D721Med (cell line): ENCODE results near the gene ENG.

ENCODE experiments used
- DNase-seq: peaks from one replicate; pipeline ENCODE4 v3.0.0; 2011; ENCODE audit warnings: low spot score; ENCODE audit not compliant: insufficient read length
- FAIRE-seq: peaks from 2 replicates; lab custom pipeline; 2011; peaks lifted over from hg19 to GRCh38; lab: Jason Lieb, UNC
- TF ChIP-seq, protein P1 (sequence below): IDR thresholded peaks from 2 replicates; pipeline ENCODE4 v1.5.1; 2012; ENCODE audit warnings: mild to moderate bottlenecking, control low read depth; ENCODE audit not compliant: insufficient read depth; ENCODE audit errors: missing control alignments

The ENG gene

DNA sequence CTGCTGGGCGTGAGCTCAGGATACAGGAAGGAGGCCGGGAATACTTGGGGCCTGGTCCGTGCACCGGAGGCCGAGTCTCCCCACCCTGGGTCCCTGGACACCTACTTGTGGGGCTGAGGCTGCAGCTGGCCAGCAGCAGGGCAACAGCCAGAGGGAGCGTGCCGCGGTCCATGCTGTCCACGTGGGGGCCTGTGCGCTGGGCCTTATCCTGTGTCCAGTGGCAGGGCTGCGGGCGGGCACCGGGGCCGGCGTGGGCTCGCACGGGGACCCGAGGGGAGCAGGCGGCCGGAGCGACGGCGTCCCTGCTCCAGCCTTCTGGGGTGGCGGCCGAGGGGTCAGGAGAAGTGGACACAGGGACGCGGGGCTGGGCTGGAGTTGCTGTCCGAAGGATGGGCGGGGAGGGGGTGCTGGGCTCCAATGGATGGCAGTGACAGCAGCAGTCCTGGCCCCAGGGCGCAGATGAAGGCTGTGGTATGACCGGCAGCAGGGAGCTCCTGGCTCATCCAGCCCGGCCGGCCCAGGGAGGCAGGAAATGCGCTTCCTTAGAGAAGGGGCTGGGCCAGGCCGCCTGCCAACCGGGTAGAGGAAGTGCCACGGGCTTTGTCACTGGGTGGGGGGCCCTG, at the start of gene ENG:
Gene ENG (minus strand): TSS at position 475 of the 623 bp plus-strand sequence. CDS start 303 bp downstream, at position 172.
- DNase-seq (no peak), FAIRE-seq (no peak)
- TF ChIP-seq, protein P1, sequence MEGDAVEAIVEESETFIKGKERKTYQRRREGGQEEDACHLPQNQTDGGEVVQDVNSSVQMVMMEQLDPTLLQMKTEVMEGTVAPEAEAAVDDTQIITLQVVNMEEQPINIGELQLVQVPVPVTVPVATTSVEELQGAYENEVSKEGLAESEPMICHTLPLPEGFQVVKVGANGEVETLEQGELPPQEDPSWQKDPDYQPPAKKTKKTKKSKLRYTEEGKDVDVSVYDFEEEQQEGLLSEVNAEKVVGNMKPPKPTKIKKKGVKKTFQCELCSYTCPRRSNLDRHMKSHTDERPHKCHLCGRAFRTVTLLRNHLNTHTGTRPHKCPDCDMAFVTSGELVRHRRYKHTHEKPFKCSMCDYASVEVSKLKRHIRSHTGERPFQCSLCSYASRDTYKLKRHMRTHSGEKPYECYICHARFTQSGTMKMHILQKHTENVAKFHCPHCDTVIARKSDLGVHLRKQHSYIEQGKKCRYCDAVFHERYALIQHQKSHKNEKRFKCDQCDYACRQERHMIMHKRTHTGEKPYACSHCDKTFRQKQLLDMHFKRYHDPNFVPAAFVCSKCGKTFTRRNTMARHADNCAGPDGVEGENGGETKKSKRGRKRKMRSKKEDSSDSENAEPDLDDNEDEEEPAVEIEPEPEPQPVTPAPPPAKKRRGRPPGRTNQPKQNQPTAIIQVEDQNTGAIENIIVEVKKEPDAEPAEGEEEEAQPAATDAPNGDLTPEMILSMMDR = no peak

DNA sequence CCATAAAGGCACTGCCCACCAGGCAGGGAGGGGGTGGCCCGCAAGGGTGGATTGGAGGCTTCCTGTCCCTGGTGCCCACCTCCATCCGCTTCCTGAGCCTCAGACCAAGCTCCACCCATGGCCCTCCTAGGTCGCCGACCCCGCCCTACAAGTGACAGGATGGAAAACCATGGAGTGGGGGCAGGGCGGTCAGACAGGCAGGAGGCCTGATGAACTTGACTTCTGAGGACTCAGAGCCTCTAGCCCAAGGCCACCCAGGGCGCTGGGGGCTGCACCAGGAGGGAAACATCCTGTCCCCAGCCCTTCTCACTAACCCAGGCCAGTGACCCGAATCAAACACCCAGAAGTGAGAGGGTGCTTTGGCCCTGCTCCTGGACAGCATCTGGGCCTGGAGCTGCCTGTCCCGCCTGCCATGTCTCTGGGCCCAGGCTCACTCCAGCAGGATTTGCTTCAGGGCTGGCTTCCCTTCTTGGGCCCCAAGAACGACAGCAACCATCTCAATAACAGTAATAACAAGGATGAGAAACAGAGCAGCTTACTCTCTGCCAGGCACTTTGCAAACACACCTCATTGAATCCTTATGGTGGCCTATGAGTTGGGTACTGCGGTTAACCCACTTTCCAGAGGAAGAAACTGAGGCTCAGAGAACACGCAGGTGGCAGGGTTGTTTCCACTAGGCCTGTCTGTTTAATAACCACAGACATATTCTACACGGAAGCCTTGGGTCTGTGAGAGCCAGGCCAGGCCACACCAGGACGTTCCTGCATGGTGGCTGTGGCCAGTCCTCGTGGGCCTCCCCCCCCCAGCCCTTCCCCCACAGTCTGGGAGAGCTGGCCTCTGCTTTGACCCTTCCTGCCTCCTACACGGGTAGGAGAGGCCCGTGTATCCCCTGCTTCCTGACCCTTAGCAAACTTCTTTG, 49.4 kb upstream of the ENG start:
- TF ChIP-seq, protein P1 = no peak
- DNase-seq (no peak), FAIRE-seq (no peak)

DNA sequence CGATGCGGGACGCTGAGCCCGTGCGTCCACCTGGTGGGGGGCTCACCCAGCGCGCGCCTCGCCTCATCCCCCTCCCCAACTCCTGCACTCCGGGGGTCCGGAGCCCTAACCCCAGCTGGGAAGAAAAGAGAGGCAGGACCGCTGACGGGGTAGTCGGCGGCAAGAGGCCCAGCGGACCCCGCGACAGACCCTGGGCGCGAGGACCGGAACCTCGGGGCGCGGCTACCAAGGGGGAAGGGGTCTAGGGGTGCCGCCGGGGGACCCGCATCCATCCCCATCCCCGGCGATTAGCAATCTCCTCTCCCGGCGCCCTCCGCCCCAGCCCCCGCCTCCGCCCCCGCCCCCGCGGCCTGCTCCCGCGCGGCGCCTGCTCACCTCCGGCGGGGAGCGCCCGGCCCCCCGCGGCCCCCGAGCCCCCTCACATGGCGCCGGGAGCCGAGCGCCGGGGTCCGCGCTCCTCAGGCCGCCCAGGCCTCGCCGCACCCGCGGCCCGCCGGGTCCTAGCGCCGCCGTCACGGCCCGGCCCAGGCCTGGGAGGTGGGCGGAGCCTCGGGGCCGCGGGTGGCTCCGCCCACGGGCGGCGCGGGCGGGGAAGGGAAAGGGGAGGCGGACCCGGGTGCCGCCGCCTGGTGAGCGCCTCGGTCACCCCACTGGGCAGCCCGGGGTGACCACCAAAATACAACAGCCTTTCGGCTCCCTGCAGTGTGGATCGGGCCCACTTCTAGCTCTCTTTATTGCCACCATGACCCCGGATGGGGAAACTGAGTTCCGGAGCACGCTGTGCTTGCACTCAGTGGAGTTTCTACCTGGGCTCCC, 44.9 kb upstream of the ENG start, which contains the start of gene ST6GALNAC6:
Gene ST6GALNAC6 (minus strand): TSS at position 476 of the 816 bp plus-strand sequence. CDS start 1,622 bp downstream, outside the sequence.
- peak; percentile 79 for DNase-seq
- TF ChIP-seq, protein P1 = no peak
- no peak for FAIRE-seq

DNA sequence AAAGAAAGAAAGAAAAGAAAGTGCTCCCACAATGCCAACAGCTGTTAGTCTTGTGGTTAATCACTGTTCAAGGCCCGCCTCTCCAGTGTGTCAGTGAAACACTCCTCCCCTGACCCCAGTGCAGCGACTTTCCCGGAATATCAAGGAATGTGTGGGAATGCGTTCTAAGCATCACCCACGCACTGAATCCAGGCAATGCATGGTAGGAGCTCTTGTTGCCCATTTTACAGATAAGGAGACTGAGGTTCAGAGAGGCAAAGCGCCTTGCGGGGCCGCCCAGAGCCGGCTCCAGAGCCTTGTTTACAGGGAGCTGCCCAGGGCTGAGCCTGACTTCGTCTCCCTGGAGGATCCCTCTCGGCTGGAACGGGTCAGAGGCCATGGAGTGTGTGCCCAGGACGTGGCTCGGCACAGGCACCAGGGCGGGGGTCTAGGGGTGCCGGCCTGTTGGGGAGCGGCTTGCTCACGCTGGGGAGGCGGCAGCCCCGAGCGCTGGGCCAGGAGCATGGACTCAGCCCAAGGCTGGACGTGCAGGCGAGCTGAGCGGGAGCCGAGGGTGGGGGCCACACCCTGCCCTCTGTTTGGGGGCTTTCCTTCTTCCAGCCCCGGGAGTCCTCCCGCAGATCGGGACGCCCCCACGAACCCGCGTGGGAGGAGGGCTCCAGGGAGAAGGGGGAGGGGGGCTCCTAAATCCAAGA, 44.1 kb upstream of the ENG start:
- DNase-seq = no peak
- TF ChIP-seq, protein P1 = no peak
- no peak for FAIRE-seq

DNA sequence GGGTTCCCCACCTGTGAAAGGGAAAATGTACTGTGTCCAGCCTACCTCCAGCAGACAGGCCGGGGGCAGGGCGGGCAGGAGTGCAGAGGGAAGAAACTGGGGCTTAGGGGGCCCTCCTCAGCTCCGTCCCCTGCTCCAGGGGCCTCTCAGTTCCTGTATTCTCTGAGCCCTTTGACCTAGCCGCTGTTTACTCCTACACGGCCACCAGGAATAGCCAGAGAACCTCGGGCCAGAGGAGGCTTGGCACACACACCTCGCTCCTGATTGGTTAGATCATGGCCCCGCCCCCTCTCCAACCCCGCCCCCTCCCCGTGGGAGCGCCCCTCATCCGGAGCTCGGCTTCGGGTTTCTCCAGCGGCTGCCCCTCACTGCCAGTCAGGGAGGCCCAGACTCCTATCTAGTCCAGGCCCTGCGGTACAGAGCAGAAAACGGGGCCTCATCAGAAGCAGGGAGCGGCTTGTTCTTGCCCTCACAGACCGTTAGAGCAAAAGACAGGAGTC, 42.8 kb upstream of the ENG start:
- FAIRE-seq (no peak), DNase-seq (no peak)
- TF ChIP-seq, protein P1 = no peak
